ENCODE measurements around the gene GRK4.

GRK4 gene

GRCh38 chr4:3007724-3008123, 44.4 kb downstream of the GRK4 start:
- Histone ChIP-seq H3K36me3 (replicated peaks; ENCODE audit: low read depth, low read length) (no peaks in the 10 kb centered on the region), H3K27me3 (ENCODE audit: low read depth, low read length) (peaks cover 57% of the 10 kb centered on the region), H3K79me2 (ENCODE audit: low read length) (no peaks in the 10 kb centered on the region), H3K4me2 (ENCODE audit: low read length) (no peak overlapping the region), H3K9me3 (ENCODE audit: insufficient read depth, low read length) (no peaks in the 10 kb centered on the region), H2AFZ (ENCODE audit: low read depth, low read length) (no peak overlapping the region), H3K27ac (ENCODE audit: low read length) (no peak overlapping the region), H3K9ac (ENCODE audit: low read length) (no peak overlapping the region), H3K4me1 (ENCODE audit: low read length) (peaks cover 3% of the 10 kb centered on the region), H3K4me3 (ENCODE audit: low read length) (no peak overlapping the region), H4K20me1 (ENCODE audit: insufficient read depth, low read length) (no peaks in the 10 kb centered on the region)
- TF ChIP-seq EZH2phosphoT487 (IDR thresholded peaks at IDR 0.05; ENCODE audit: low read depth) (no peak), CTCF (IDR thresholded peaks at IDR 0.05; ENCODE audit: low read depth, low read length) (no peak)

DNA sequence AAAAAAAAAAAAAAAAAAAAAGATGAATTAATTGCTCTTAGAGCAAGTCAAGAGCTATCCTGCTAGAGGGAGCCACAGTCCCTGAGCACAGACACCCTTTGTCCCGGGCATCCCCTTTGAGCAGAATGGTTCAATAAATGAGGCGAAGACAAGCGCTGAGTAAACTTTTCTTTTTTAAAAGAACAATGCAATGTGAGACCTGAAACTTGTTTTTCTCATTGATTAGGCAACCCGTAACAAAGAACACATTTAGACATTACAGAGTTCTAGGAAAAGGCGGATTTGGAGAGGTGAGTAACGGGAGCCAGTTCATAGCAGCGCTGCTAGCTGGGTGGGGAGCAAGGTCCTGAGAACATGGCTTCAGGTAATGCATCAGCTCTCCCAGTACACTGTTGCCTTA, 46.1 kb downstream of the GRK4 start:
- Histone ChIP-seq H4K20me1 (ENCODE audit: insufficient read depth, low read length) (no peaks in the 10 kb centered on the region), H3K9ac (ENCODE audit: low read length) (no peak overlapping the region), H3K79me2 (ENCODE audit: low read length) (no peaks in the 10 kb centered on the region), H3K9me3 (ENCODE audit: insufficient read depth, low read length) (no peaks in the 10 kb centered on the region), H3K4me1 (ENCODE audit: low read length) (peaks cover 16% of the 10 kb centered on the region), H3K27me3 (ENCODE audit: low read depth, low read length) (peaks cover 64% of the 10 kb centered on the region), H3K4me2 (ENCODE audit: low read length) (peak overlapping the region; percentile 37), H2AFZ (ENCODE audit: low read depth, low read length) (no peak overlapping the region), H3K27ac (ENCODE audit: low read length) (no peak overlapping the region), H3K4me3 (ENCODE audit: low read length) (0 out of 2 replicates have a peak overlapping the region, but pooled peaks have one; percentile 21), H3K36me3 (replicated peaks; ENCODE audit: low read depth, low read length) (no peaks in the 10 kb centered on the region)
- TF ChIP-seq CTCF (IDR thresholded peaks at IDR 0.05; ENCODE audit: low read depth, low read length), result peak; percentile 59
- TF ChIP-seq EZH2phosphoT487 (IDR thresholded peaks at IDR 0.05; ENCODE audit: low read depth), result no peak

- Histone ChIP-seq H3K4me3 (ENCODE audit: low read length) (no peak overlapping the region), H3K4me1 (ENCODE audit: low read length) (peaks cover 17% of the 10 kb centered on the region), H3K27me3 (ENCODE audit: low read depth, low read length) (peaks cover 66% of the 10 kb centered on the region), H3K4me2 (ENCODE audit: low read length) (no peak overlapping the region), H3K27ac (ENCODE audit: low read length) (no peak overlapping the region), H3K79me2 (ENCODE audit: low read length) (no peaks in the 10 kb centered on the region), H3K9me3 (ENCODE audit: insufficient read depth, low read length) (no peaks in the 10 kb centered on the region), H3K9ac (ENCODE audit: low read length) (no peak overlapping the region), H3K36me3 (replicated peaks; ENCODE audit: low read depth, low read length) (no peaks in the 10 kb centered on the region), H4K20me1 (ENCODE audit: insufficient read depth, low read length) (no peaks in the 10 kb centered on the region), H2AFZ (ENCODE audit: low read depth, low read length) (no peak overlapping the region)
- TF ChIP-seq EZH2phosphoT487 (IDR thresholded peaks at IDR 0.05; ENCODE audit: low read depth) (no peak), CTCF (IDR thresholded peaks at IDR 0.05; ENCODE audit: low read depth, low read length) (no peak)
Measured at GRCh38 chr4:3010577-3010976, 47.2 kb downstream of the GRK4 start.

DNA sequence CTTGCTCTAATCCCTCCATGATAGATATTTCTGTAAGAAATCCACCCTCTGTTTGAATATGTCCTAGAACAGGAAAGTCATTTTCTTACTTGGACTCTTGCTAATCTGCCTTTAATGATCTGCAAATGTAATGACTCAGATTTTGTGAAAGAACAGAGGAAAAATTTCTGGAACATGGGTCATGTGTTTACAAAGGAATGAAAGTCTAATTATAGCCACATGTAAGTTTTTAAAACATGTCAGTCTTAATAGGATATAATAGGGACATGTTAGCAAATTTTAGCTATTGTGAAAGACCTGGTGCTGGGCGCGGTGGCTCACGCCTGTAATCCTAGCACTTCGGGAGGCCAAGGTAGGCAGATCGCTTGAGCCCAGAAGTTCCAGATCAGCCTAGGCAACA, 47.6 kb downstream of the GRK4 start:
- H3K9me3 ChIP-seq (ENCODE audit: insufficient read depth, low read length), result no peaks in the 10 kb centered on the region
- peaks cover 17% of the 10 kb centered on the region for H3K4me1 ChIP-seq (ENCODE audit: low read length)
- H3K4me2 ChIP-seq (ENCODE audit: low read length), result no peak overlapping the region
- H3K36me3 ChIP-seq (replicated peaks; ENCODE audit: low read depth, low read length), result no peaks in the 10 kb centered on the region
- no peaks in the 10 kb centered on the region for H3K79me2 ChIP-seq (ENCODE audit: low read length)
- H3K9ac ChIP-seq (ENCODE audit: low read length), result no peak overlapping the region
- no peak overlapping the region for H3K27ac ChIP-seq (ENCODE audit: low read length)
- H3K4me3 ChIP-seq (ENCODE audit: low read length), result no peak overlapping the region
- no peak for TF ChIP-seq EZH2phosphoT487 (IDR thresholded peaks at IDR 0.05; ENCODE audit: low read depth)
- no peak for TF ChIP-seq CTCF (IDR thresholded peaks at IDR 0.05; ENCODE audit: low read depth, low read length)
- peaks cover 66% of the 10 kb centered on the region for H3K27me3 ChIP-seq (ENCODE audit: low read depth, low read length)
- no peaks in the 10 kb centered on the region for H4K20me1 ChIP-seq (ENCODE audit: insufficient read depth, low read length)
- no peak overlapping the region for H2AFZ ChIP-seq (ENCODE audit: low read depth, low read length)
